Stimulated activated CD8-positive, alpha-beta memory T cell treated with anti-CD3 and anti-CD28 coated beads, Interleukin-2, amount 100 ng/mL, for 1 hour (primary cell): ENCODE results near the gene INPP5A.

ENCODE experiments used
- DNase-seq, 2 donors: peaks; one replicate each; pipeline ENCODE4 v3.0.0-alpha.2; 2020; ENCODE audit warnings: low read depth in 2 of 2

INPP5A gene

DNA sequence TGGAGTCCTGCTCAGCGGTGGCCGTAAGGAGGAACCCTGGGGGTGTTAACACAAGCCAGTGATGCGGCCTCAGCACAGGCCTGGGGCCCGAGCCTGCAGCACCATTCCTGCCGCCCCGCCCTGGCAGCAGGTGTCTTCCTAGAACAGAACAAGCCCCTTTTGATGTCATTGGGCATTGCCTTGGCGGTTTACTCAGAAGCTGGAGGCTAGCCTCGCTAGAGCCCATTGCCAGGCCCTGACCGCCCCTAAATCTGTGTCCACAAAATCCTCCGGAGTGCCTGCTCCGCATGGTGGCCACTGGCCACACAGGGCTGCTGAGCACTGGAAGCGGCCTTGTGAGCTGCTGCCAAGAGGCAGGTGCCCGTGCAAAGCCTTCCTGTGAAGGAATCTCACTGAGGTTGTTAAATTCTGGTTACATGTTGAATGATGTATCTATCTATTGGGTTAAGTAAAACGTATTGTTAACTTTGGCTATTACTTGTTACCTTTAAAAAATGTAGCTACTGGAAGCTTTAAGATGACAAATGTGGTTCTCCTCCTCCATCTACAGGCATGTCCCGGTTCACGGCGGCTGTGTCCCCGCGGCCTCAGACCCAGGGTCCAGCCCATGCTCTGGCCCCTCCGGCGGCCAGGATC, 1.2 kb upstream of the INPP5A start:
- DNase-seq, result no peak

DNA sequence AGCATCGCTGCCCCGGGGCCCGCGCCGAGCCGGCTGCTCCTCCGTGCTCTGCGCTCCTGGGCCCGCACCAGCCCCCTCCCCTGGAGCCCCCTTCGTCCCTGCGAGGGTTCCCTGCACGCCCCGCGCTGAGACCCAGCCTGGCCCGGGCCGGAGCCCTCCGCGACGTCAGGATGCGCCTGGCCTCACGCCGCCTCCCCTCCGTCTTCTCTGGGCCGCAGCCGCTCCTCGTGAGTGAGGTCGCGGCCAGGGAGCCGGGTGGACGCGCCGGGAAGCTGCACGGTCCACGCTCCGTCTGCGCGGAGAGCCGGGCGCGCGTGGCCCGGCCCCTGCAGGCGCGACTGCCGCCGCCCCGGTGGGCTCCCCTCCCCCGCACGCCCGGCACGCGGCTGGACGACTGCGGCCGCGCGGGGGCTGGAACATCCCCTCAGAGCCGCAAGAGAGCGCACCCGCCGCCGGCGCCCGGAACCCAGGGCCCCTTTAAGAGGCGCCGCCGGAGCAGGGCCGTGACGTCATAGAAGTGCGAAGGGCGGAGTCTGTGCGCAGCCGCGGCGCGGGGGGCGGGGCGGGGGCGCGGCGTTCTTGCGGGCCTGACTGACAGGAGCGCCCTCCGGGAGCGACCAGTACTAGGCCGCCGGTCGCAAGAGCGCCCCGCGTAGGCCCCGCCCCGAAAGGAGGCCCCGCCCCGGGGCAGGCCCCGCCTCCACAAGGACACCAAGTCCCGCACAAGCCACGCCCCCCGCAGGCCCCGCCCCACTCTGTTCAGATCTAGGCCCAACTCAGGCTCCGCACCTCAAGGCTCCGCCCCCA, 507 bp upstream of the INPP5A start:
- peak; percentile 100 for DNase-seq

DNA sequence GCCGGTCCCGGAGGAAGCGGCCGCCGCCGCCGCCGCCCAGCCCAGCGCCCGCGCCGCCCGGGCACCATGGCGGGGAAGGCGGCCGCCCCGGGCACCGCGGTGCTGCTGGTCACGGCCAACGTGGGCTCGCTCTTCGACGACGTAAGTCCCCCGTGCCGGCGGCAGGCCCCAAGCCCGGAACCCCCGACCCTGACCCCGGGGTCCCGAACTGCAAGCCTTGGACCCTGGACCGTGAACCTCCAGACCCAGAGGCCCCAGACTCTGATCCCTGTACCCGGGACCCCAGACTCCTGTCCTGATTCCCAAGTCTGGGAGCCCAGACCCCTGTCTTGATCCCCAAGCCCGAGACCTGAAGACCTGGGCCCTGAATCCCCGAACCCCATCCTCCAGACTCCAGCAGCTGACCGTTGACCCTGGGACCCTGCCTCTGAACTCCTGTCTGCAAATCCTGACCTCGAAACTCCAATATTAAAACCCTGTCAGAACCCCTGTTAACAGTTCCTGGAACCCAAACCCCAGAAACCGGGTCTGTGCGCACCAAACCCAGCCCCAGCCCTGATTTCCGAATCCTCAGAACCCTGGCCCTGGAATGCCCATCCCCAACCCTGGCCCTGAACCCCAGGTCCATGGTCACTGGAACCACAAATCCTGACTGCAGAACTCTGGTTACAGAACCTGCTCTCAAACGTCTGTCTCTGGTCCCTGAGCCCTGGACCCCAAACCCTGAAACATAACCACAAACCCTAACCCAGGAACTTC, 623 bp downstream of the INPP5A start:
- DNase-seq, result no peak

DNA sequence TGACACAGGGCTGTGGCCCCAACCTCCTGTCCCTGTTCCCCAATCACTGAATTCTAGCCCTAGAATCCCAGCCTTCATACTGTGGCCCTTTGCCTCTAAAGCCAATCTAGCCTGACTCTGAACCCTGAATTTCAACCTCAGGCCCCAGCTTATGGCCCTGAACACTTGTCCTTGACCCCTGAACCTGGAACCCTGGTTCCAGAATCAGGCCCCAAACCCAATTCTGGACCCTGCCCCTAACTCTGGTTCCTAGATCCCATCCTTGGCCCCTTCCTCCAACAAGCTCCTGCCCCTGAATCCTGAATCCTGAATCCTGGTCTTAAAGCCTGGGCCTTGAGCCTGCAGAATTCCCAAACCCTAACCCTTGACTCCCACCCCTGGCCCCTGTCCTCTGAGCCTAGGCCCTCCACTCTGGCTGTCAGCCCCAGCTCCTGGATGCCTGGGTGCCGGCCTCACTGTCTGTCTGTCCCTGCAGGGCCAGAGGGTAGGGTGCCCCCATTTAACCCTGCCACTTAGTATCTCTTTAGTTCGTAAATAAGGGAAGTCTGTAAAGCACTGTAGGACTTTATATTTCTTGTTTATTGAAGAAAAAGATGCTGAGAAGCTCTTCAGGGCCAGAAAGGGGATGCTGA, 1.3 kb downstream of the INPP5A start:
- DNase-seq, result no peak

DNA sequence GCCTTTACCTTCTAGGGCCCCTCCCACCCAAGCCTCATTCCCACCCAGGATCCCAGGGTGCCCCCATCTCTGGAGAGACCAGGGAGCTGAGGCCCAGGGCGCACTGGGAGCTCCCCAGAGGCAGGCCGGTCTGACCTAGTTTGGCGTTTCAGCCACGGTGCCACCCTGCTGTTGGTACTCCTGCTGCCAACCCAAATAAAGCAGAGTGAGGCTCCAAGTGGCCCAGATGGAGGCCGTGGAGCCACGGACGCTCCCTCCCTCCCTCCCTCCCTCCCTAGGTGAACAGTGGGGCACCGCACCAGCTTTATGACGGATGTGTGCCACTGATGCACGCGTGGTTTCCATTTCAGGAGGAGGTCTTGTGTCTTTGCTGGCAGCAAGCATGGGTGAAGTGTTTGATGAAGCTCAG, 1.8 kb downstream of the INPP5A start:
- DNase-seq, result no peak

DNA sequence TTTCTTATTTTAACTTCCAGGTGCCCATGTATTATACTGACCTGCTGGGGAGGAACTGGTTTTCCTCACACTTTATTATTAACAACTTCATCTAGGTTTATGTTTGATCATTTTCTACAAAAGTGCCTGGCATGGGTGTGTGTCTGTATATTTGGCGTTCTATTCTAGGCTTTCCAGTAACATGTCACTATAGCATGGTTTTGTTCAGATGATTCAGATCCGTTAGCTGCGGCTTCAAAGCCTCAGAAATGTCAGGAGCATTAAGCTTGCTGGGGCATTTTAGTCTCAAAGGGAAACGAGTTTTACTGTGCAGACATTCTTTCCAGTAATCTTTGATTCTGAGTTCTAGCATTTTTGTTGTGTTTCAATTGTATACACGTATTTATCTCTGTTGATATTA, 2.3 kb downstream of the INPP5A start:
- no peak for DNase-seq

DNA sequence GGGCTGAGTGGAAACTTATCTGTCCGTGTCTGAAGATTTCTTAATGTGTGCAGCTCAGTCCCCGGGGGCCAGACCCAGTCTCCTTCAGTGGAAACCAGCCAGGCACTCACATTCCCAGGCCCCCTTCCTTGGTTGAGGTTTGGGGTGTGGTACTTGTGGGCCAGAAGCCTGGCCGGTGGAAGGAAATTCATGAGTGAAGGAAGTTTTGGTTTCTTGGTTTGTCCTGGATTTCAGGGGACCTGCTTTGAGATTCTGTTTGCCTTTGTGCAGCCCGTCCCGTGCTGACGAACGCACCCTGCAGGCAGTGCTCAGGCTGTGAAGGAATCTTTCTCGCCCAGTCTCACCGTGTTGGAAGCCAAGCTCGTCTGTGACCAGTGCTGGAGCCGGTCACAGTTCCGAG, 2.9 kb downstream of the INPP5A start:
- DNase-seq, result no peak

DNA sequence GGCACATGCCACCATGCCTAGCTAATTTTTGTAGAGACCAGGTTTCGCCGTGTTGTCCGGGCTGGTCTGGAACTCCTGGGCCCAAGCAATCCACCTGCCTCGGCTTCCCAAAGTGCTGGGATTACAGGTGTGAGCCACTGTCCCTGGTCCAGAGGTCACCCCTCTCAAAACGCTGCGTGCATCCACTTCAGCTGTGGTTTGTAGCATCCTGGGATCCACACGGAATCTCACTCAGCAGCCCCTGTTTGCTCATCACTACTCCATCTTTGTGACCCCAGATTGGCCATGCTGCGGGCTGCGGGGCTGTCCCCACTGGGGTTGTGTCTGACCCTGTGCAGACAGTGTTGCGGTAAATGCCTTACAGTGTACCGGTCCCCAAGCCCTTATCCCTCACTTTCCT, 3.5 kb downstream of the INPP5A start:
- DNase-seq, result no peak

DNA sequence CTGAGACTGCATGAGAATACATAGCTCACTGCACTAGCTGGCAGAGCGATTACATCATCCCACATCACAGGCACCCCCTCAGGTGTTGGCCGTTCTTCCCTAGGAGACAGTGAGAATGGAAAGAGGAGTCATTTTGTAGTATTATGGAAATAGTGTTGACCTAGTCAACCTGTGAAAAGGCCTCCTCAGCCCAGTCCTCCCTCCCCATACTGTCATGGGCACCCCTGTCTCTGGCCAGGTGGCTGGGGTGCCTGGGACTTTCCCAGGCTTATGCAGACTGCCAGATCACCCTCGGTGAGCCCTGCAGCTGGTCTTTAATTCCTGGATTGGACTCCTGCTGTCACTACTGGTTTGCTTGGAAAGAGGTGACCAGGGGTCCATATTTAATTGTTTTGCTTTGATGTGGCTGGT, 4.0 kb downstream of the INPP5A start:
- DNase-seq, result no peak

DNA sequence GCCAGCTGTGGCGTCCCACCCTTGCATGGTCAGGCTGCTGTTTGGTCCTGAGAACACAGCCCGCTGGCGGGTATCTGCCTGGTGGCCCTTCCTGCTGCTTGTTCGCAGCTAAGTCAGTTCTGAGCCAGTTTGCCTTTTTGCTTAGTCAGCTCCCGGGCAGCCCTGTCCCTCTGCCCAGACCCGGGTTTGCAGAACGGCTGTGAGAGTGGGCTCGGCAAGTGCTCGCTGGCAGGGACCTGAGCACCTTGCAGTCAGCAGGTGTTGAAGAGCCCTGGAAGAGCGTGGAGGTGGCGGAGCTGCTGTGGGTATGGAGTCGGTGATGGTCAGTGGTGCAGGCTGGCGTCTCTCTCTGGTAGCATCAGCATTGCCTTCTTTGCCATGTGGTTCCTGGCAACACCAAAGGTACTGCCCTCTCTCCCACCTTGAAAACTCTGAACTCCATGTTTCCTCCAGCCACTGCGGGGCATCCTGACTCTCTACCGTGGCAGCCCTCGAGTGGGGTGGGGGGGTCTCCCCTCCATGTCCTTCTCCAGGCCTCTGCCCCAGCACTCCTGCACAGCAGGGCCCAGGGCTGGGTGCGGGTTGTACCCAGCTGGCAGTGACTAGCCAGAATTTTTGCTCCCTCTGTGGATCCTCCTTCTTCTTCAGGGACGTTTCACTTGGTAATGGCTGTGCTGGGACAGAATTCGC, 4.6 kb downstream of the INPP5A start:
- no peak for DNase-seq

DNA sequence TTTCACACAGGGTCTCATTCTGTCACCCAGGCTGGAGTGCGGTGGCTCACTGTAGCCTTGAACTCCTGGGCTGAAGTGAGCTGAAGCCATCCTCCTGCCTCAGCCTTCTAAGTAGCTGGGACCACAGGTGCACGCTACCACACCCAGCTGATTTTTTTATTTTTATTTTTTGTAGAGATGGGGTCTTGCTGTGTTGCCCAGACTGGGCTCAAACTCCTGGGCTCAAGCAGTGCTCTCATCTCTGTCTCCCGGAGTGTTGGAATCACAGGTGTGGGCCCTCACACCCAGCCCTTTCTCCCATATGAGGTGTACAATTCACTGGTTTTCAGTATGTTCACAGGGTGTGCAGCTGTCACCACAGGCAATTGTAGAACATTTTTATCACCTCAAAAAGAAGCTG, 5.2 kb downstream of the INPP5A start:
- DNase-seq, result no peak

DNA sequence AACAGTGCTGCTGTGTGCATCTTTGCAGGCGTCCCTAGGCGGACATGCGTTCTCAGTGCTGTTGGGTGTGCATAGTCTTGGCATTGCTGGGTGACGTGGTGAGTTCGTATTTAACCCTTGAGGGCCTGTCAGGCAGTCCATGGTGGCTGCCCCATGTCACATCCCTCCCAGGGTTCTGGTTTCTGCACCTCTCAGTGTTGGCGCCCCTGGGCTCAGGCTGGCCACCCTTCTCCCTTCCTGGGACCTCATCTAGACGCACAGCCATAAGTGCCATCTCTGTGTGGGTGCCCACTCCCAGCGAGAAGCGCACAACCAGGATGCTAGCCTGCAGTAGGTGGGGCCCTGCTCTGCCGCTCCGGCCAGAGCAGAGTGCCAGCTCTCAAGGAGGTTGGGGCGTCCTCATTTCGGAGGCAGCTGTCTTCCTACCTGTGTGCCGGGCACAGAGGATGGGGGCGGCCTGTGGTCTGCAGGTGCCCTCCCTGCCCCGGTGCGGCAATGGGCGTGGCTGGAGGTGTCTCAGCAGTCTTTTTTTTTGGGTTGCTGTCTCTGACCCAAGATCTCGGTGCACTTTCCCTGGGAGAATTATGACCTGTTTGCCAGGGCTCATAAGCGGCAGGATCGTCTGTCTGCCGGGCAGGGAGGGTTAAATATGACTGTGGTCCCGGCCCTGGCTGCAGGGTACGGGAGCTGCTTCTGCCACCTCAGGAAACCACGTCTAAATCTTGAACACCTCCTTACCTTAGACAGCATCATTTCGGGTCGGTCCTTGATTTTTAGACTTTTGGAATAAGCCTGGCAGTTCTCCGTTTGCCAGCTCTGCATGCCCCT, 6.5 kb downstream of the INPP5A start:
- no peak for DNase-seq

DNA sequence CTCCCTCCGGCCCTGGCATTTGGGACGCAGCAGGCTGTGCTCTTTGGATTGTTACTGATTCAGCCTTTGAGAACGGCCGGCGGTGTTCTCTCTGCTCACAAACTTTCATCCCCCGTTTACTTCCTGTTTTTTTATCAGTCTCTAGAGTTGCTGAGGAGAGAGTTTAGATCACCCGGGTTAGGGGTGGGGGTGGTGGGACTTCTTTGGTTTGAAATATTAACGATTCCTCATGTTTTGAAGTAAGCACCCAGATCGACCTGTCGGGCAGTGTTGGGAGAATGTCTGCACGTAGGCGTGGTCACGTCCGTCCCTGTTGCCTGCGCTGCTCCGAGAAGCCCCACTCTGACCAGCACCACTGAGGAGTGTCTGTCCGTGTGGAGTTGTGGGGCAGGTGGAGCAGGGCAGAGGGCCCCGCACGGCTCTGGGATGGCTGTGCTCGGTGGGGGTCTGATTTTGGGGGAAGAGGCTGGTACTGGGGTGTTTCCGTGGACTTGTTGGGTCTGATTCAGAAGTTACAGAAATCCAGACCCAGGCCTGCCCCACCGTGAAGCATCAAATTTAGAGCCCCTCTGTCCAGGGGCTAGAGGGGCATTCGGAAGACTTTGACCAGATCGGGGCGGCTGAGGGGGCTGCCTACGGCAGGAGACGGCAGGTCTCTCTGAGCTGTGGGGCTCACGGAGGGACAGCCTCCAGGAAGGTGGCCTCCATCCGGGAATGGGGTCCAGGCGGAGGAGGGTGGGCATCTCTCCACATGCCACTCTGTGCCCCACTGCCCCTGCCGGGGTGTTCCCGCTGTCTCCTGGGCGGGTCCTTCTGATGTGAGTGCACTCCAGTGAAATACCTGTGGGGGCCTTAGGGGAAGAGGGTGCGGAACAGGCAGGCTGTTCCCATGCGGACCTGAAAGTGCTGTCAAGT, 7.4 kb downstream of the INPP5A start:
- no peak for DNase-seq

DNA sequence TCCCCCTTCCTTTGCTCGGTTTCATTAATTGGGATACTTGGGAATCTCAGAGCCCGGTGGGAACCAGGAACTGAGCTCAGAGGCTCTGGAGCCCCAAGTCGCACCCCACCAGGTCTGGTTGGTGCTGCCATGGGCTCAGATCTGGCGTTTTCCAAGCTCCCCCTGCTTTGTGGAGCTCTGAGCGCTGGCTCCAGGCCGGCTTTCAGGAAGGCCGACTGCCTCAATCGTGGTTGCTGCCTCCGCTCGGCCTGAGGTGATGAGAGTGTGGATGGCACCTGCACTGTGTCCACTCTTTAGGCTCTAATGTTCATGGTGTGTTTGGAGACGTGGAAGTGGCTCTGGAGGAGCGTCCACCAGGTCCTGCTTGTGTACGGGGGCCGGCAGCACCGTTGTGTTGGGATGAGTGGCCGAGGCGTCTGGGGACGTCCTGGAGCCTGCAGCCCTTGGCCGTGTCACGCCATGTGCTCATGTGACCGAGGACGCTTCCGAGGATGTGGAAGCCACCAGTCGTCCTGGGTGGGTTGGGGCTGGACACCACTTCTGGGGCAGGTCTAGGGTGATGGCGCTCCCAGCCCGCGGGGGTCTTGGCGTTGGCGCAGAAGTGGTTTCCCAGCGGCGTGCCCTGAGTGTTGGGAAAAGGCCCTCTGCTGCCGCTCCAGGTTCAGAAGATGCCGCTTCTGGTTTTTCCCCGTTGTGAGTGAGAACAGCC, 8.2 kb downstream of the INPP5A start:
- no peak for DNase-seq

DNA sequence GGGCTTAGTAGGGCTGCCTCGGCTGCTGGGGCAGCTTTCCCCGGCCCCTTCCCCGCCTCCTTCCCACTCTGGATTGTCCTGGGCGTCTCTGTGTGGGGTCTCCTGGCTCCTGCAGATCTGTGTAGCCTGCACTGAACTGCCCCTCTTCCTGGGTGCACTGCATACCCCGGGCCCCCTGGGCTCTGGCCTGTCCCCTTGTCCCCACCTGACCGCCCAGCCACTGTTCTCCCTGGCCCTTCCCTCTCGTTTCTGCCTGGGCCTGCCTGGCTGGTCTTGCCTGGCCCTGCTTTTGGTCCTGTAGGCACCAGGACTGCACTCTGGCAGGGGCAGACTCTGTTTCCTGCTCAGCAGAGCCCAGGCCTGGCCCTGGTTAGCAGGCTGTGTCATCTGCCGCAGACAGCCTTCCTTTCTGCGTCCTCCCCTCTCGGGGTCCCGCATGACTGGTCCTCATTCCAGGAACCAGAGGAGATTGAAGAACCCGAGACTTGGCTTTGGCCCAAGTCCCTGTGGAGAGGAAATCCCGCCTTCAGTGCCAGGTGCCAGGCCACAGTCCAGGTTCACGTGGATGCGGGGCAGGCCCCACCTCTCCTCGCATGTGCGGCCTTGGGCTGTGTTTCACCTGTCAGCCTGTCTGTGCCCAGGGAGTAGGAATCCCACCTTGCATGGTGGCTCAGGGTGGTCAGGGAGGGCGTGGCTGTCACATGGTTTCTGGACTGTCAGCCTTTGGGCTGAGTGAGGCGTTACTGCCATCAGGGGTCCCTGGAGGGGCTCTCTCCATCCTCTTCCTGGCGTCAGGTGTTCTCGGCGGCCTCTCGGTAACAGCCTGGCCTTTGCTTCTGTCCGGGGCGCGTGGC, 9.2 kb downstream of the INPP5A start:
- no peak for DNase-seq

DNA sequence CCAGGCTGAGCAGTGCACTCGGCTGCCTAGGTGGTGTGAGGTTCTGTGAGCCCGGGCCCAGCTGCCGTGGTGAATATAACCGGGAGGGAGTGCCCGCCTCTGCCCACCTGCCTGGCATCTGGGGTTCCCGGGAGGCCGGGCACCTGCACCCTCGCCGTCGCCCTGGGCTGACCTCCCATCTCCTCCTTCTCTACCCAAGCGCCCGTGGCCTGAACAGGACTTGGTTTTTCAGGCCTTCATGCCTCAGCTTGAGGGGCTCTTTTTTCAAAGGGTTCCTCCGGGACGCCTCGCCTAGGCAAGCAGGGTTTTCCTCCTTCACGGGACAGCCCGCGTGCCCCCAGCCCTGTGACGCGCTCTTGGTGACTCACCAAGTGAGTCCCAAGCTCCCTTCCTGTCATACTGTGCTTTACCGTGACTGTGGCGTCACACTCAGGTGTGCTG, 9.9 kb downstream of the INPP5A start:
- DNase-seq, result no peak

DNA sequence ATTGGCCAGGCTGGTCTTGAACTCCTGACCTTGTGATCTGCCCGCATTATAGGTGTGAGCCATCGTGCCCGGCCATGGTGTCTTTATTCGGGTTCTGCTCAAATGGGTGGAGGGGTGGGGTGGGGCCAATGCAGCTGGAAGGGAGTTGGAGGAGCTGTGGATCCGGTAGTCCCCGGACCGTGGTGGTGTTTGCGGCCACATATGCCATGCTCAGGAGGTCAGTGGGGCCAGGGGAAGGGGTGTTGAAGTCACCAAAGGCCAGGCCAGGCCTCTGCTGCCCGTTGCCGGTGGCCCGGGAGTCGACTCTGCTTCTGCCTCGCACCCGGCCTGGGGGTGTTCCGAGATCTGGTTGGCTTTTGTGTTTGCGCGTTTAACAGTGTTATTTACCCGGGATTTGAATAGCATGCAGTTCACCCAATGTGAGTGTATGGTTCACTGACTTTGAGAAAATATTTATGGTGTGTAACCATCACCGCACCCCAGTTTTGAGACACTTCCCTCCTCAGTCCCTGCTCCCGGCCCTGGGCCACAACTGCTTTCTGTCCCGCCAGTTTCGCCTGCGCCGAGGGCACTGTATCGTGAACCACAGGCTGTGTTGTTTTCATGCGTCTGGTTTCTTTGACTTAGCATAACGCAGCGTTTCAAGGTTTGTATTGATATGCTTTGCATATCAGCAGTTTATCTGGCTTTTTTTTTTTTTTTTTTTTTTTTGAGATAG, 10.7 kb downstream of the INPP5A start:
- DNase-seq, result no peak
